HepG2 (cell line): ENCODE data around the gene FKBP10. TPM values are rescaled to one million over a fixed set of nuclear protein-coding genes. Genes with fewer than 3 reads are reported as not detected.

ENCODE experiments used
- ASH2L ChIP-seq: fragments of 300-600, 200-600 bp; sonication (generic); IDR thresholded peaks from 2 replicates; pipeline ENCODE4 v1.7.0; 2017; ENCODE audit warnings: low read depth, mild to moderate bottlenecking, moderate library complexity, mixed read lengths, low read length; ENCODE audit not compliant: insufficient read length
- CCAR2 ChIP-seq: fragments of 200-400 bp; formaldehyde crosslinking; optimal IDR thresholded peaks from 2 replicates; pipeline ENCODE3; 2018; ENCODE audit warnings: low read depth, mild to moderate bottlenecking, low read length, moderate library complexity
- CTCF ChIP-seq: sonication (generic); formaldehyde crosslinking; IDR thresholded peaks from 2 replicates; pipeline ENCODE4 v1.5.0; 2020; ENCODE audit warnings: mild to moderate bottlenecking, missing genetic modification reagents, moderate library complexity
- HNF1A ChIP-seq, 2 experiments: sonication (generic) in 1 of 2; formaldehyde crosslinking in 1 of 2; IDR thresholded peaks; 2 replicates each; pipeline versions ENCODE4 v1.4.0 to v1.6.1; 2016 to 2020; ENCODE audit warnings: borderline replicate concordance in 1 of 2, low read depth in 1 of 2, mild to moderate bottlenecking in 1 of 2, missing genetic modification reagents in 1 of 2
- HNF4G ChIP-seq, 2 experiments: sonication (generic) in 1 of 2; formaldehyde crosslinking in 1 of 2; IDR thresholded peaks; 2 replicates each; pipeline versions ENCODE4 v1.4.0 to v1.6.1; 2011 to 2020; ENCODE audit warnings: borderline replicate concordance in 2 of 2, low read depth in 2 of 2, mild to moderate bottlenecking in 2 of 2, low read length in 1 of 2, missing genetic modification reagents in 1 of 2, moderate library complexity in 1 of 2
- HOXA3 ChIP-seq: sonication (generic); formaldehyde crosslinking; IDR thresholded peaks from 2 replicates; pipeline ENCODE4 v1.5.0; 2020; ENCODE audit warnings: missing genetic modification reagents
- RELA ChIP-seq: sonication (generic); formaldehyde crosslinking; IDR thresholded peaks from 2 replicates; pipeline ENCODE4 v1.4.0; 2020; ENCODE audit warnings: missing genetic modification reagents
- ZNF839 ChIP-seq: sonication (generic); formaldehyde crosslinking; IDR thresholded peaks from 2 replicates; pipeline ENCODE4 v1.4.0; 2020; ENCODE audit warnings: missing genetic modification reagents, mild to moderate bottlenecking, borderline replicate concordance
- ZSCAN21 ChIP-seq: sonication (generic); formaldehyde crosslinking; IDR thresholded peaks from 2 replicates; pipeline ENCODE4 v1.8.0; 2022; ENCODE audit warnings: mild to moderate bottlenecking, missing genetic modification reagents, moderate library complexity, borderline replicate concordance
- ZSCAN22 ChIP-seq: sonication (generic); formaldehyde crosslinking; IDR thresholded peaks from 2 replicates; pipeline ENCODE4 v1.4.0; 2020; ENCODE audit warnings: mild to moderate bottlenecking, missing genetic modification reagents
- ZSCAN31 ChIP-seq: sonication (generic); formaldehyde crosslinking; IDR thresholded peaks from 2 replicates; pipeline ENCODE4 v1.5.0; 2020; ENCODE audit warnings: low read depth, mild to moderate bottlenecking, missing genetic modification reagents
- polyA plus RNA-seq, 8 experiments: library from polyadenylated mRNA; depleted of rRNA in 3 of 8; stranded (reverse) in 7 of 8; unstranded in 1 of 8; fragments of >200 nt; fragmentation: Illumina TruSeq in 4 of 8; extraction: Trizol in 4 of 8; gene quantifications; 2 replicates each; pipeline versions ENCODE4 v1.2.1 to v1.2.3, GENCODE V29; 2011 to 2016; ENCODE audit warnings: low read depth in 4 of 8, missing spikeins in 1 of 8, mixed read lengths in 1 of 8; ENCODE audit not compliant: insufficient read depth in 1 of 8
- total RNA-seq, 5 experiments: library from RNA; depleted of rRNA; stranded (reverse); fragments of >200 nt; fragmentation: Illumina TruSeq; extraction: Trizol; gene quantifications; 2 replicates each; pipeline ENCODE4 v1.2.3, GENCODE V29; 2016; ENCODE audit warnings: low read depth in 1 of 5
- TF ChIP-seq, protein P1 (sequence below): sonication (generic); formaldehyde crosslinking; IDR thresholded peaks from 2 replicates; pipeline ENCODE4 v1.4.0; 2020; ENCODE audit warnings: missing genetic modification reagents, borderline replicate concordance
- TF ChIP-seq, protein P2 (sequence below): sonication (generic); formaldehyde crosslinking; IDR thresholded peaks from 2 replicates; pipeline ENCODE4 v1.4.0; 2020; ENCODE audit warnings: low read depth, missing genetic modification reagents

FKBP10 gene
- total and polyA plus RNA-seq, 2 of the 13 experiments (the other 11 are each of a cell fraction or from before 2014, with no cell fraction given) = 149 to 573 TPM

- TF ChIP-seq, protein P1, sequence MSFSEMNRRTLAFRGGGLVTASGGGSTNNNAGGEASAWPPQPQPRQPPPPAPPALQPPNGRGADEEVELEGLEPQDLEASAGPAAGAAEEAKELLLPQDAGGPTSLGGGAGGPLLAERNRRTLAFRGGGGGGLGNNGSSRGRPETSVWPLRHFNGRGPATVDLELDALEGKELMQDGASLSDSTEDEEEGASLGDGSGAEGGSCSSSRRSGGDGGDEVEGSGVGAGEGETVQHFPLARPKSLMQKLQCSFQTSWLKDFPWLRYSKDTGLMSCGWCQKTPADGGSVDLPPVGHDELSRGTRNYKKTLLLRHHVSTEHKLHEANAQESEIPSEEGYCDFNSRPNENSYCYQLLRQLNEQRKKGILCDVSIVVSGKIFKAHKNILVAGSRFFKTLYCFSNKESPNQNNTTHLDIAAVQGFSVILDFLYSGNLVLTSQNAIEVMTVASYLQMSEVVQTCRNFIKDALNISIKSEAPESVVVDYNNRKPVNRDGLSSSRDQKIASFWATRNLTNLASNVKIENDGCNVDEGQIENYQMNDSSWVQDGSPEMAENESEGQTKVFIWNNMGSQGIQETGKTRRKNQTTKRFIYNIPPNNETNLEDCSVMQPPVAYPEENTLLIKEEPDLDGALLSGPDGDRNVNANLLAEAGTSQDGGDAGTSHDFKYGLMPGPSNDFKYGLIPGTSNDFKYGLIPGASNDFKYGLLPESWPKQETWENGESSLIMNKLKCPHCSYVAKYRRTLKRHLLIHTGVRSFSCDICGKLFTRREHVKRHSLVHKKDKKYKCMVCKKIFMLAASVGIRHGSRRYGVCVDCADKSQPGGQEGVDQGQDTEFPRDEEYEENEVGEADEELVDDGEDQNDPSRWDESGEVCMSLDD (CRISPR knock-in tag) = no peak
- no peak; the same call in 1 of the 2 replicates for TF ChIP-seq HNF1A (IDR thresholded peaks at IDR 0.05; ENCODE audit: low read depth)
- peak; percentile 22; the same call in 1 of the 2 replicates for TF ChIP-seq HNF1A (CRISPR knock-in tag; IDR thresholded peaks at IDR 0.05; ENCODE audit: borderline replicate concordance)
- TF ChIP-seq RELA (CRISPR knock-in tag) = no peak
- TF ChIP-seq CCAR2 = peak; percentile 92
- 0 out of 2 replicates have a peak, but pooled peaks have one; percentile 25 for TF ChIP-seq ZSCAN21
- no peak for TF ChIP-seq CTCF (CRISPR knock-in tag)
- peak; percentile 52 for TF ChIP-seq ASH2L
- TF ChIP-seq ZNF839 (CRISPR knock-in tag) = 0 out of 2 replicates have a peak, but pooled peaks have one; percentile 1
- TF ChIP-seq ZSCAN22 (CRISPR knock-in tag) = peak; percentile 85; the same call in 1 of the 2 replicates
- TF ChIP-seq ZSCAN31 (CRISPR knock-in tag) = peak; percentile 19; the same call in 1 of the 2 replicates
- peak; percentile 40 for TF ChIP-seq HNF4G (IDR thresholded peaks at IDR 0.05; ENCODE audit: borderline replicate concordance, low read depth, low read length)
- TF ChIP-seq HNF4G (CRISPR knock-in tag; IDR thresholded peaks at IDR 0.05; ENCODE audit: borderline replicate concordance, low read depth) = no peak; the same call in 1 of the 2 replicates
- TF ChIP-seq, protein P2, sequence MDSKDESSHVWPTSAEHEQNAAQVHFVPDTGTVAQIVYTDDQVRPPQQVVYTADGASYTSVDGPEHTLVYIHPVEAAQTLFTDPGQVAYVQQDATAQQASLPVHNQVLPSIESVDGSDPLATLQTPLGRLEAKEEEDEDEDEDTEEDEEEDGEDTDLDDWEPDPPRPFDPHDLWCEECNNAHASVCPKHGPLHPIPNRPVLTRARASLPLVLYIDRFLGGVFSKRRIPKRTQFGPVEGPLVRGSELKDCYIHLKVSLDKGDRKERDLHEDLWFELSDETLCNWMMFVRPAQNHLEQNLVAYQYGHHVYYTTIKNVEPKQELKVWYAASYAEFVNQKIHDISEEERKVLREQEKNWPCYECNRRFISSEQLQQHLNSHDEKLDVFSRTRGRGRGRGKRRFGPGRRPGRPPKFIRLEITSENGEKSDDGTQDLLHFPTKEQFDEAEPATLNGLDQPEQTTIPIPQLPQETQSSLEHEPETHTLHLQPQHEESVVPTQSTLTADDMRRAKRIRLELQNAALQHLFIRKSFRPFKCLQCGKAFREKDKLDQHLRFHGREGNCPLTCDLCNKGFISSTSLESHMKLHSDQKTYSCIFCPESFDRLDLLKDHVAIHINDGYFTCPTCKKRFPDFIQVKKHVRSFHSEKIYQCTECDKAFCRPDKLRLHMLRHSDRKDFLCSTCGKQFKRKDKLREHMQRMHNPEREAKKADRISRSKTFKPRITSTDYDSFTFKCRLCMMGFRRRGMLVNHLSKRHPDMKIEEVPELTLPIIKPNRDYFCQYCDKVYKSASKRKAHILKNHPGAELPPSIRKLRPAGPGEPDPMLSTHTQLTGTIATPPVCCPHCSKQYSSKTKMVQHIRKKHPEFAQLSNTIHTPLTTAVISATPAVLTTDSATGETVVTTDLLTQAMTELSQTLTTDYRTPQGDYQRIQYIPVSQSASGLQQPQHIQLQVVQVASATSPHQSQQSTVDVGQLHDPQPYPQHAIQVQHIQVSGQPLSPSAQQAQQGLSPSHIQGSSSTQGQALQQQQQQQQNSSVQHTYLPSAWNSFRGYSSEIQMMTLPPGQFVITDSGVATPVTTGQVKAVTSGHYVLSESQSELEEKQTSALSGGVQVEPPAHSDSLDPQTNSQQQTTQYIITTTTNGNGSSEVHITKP (CRISPR knock-in tag) = peak; percentile 83
- peak; percentile 11; the same call in 1 of the 2 replicates for TF ChIP-seq HOXA3 (CRISPR knock-in tag)
Observed at GRCh38 chr17:41812381-41813151, at the start of gene FKBP10 (continued).
